MM.1S (cell line): Measurements from ENCODE around the gene NDUFV2.

Experiments
- DNase-seq: peaks from one replicate; pipeline ENCODE4 v3.0.0-alpha.2; 2015
- H2AFZ ChIP-seq: fragments of 300-600 bp; sonication (generic); 2 replicates; pipeline ENCODE4 v1.6.0; 2016; ENCODE audit warnings: antibody characterized with exemption, low read length
- H3F3A ChIP-seq: fragments of 300-600 bp; sonication (generic); 2 replicates; pipeline ENCODE4 v1.6.1; 2016; ENCODE audit warnings: mild to moderate bottlenecking, antibody characterized with exemption, low read length, moderate library complexity, mixed read lengths; ENCODE audit not compliant: insufficient read depth
- H3K27ac ChIP-seq: fragments of 300-600 bp; sonication (generic); 2 replicates; pipeline ENCODE4 v1.5.1; 2016; ENCODE audit warnings: mild to moderate bottlenecking, low read length
- H3K27me3 ChIP-seq: fragments of 300-600 bp; sonication (generic); replicated peaks from 2 replicates; pipeline ENCODE4 v1.6.0; 2016; ENCODE audit warnings: low read length; ENCODE audit not compliant: insufficient read depth
- H3K36me3 ChIP-seq: fragments of 300-600 bp; sonication (generic); replicated peaks from 2 replicates; pipeline ENCODE4 v1.6.1; 2016; ENCODE audit warnings: mild to moderate bottlenecking, low read length, mixed read lengths; ENCODE audit not compliant: insufficient read depth
- H3K4me1 ChIP-seq: fragments of 300-600 bp; sonication (generic); 2 replicates; pipeline ENCODE4 v1.6.1; 2016; ENCODE audit warnings: low read length, mixed read lengths
- H3K4me2 ChIP-seq: fragments of 300-600 bp; sonication (generic); 2 replicates; pipeline ENCODE4 v1.6.0; 2016; ENCODE audit warnings: low read depth, low read length
- H3K4me3 ChIP-seq: fragments of 300-600 bp; sonication (generic); 2 replicates; pipeline ENCODE4 v1.5.1; 2016; ENCODE audit warnings: low read length, mixed read lengths
- H3K79me2 ChIP-seq: fragments of 300-600 bp; sonication (generic); 2 replicates; pipeline ENCODE4 v1.6.1; 2016; ENCODE audit warnings: mixed run types, low read length, mixed read lengths
- H3K9ac ChIP-seq: fragments of 300-600 bp; sonication (generic); 2 replicates; pipeline ENCODE4 v1.6.1; 2016; ENCODE audit warnings: low read length, mixed read lengths
- H3K9me2 ChIP-seq: fragments of 300-600 bp; sonication (generic); replicated peaks from 2 replicates; pipeline ENCODE4 v1.6.1; 2016; ENCODE audit warnings: mild to moderate bottlenecking, low read length, mixed read lengths; ENCODE audit not compliant: insufficient read depth
- H3K9me3 ChIP-seq: fragments of 300-600 bp; sonication (generic); replicated peaks from 2 replicates; pipeline ENCODE4 v1.6.1; 2016; ENCODE audit warnings: mild to moderate bottlenecking, low read length, mixed read lengths; ENCODE audit not compliant: insufficient read depth
- H4K20me1 ChIP-seq: fragments of 300-600 bp; sonication (generic); 2 replicates; pipeline ENCODE4 v1.6.1; 2016; ENCODE audit warnings: mild to moderate bottlenecking, low read length, moderate library complexity, mixed read lengths; ENCODE audit not compliant: insufficient read depth
- CTCF ChIP-seq: fragments of 300-600 bp; sonication (generic); IDR thresholded peaks from 2 replicates; pipeline ENCODE4 v1.5.1; 2016; ENCODE audit warnings: antibody characterized with exemption, low read length, mixed read lengths
- EZH2 ChIP-seq: fragments of 300-600 bp; sonication (generic); optimal IDR thresholded peaks from 2 replicates; pipeline ENCODE3; 2017; ENCODE audit warnings: low read depth, mild to moderate bottlenecking, antibody characterized with exemption, low read length, mixed read lengths
- EZH2phosphoT487 ChIP-seq: fragments of 300-600 bp; sonication (generic); IDR thresholded peaks from 2 replicates; pipeline ENCODE4 v1.6.1; 2018; ENCODE audit warnings: antibody characterized with exemption, low read length

NDUFV2 gene

GRCh38 chr18:9102508-9103375, at the start of gene NDUFV2:
NDUFV2 (plus strand) TSS chr18:9102699; CDS start chr18:9102744, 45 bp downstream.
- TF ChIP-seq EZH2phosphoT487 (no peak), EZH2 (no peak), CTCF (no peak)
- Histone ChIP-seq H3K9me2 (no peaks in the 10 kb centered on the region), H3F3A (peaks cover 43% of the 10 kb centered on the region), H3K9me3 (no peaks in the 10 kb centered on the region), H3K4me2 (peak within 1 kb of the TSS; percentile 76), H4K20me1 (no peaks in the 10 kb centered on the region), H3K4me1 (0 out of 2 replicates have a peak, but pooled peaks cover 4% of the 10 kb centered on the region), H3K79me2 (peaks cover 64% of the 10 kb centered on the region), H2AFZ (peak within 1 kb of the TSS; percentile 27; the same call in 1 of the 2 replicates), H3K4me3 (peak within 1 kb of the TSS; percentile 76), H3K27me3 (no peaks in the 10 kb centered on the region), H3K9ac (peak within 1 kb of the TSS; percentile 97), H3K36me3 (0 out of 2 replicates have a peak, but pooled peaks cover 10% of the 10 kb centered on the region), H3K27ac (peak within 1 kb of the TSS; percentile 87)
- peak; percentile 96 for DNase-seq

- Histone ChIP-seq H3K9me3 (no peaks in the 10 kb centered on the region), H3K9me2 (no peaks in the 10 kb centered on the region), H3K9ac (no peak overlapping the region), H2AFZ (no peak overlapping the region), H3K4me3 (no peak overlapping the region), H3F3A (no peaks in the 10 kb centered on the region), H3K4me1 (peaks cover 11% of the 10 kb centered on the region), H3K4me2 (no peak overlapping the region), H3K79me2 (no peaks in the 10 kb centered on the region), H3K27ac (no peak overlapping the region), H3K27me3 (no peaks in the 10 kb centered on the region), H3K36me3 (no peaks in the 10 kb centered on the region), H4K20me1 (no peaks in the 10 kb centered on the region)
- no peak for DNase-seq
- TF ChIP-seq CTCF = no peak
Observed at GRCh38 chr18:9053814-9054213, 48.7 kb upstream of the NDUFV2 start.

- H3K27me3 ChIP-seq = no peaks in the 10 kb centered on the region
- H3K79me2 ChIP-seq = no peaks in the 10 kb centered on the region
- H3K9me3 ChIP-seq = no peaks in the 10 kb centered on the region
- no peaks in the 10 kb centered on the region for H3F3A ChIP-seq
- peak overlapping the region; percentile 14; the same call in 1 of the 2 replicates for H3K9ac ChIP-seq
- TF ChIP-seq CTCF = peak; percentile 43
- TF ChIP-seq EZH2phosphoT487 = no peak
- H3K9me2 ChIP-seq = no peaks in the 10 kb centered on the region
- no peaks in the 10 kb centered on the region for H4K20me1 ChIP-seq
- no peaks in the 10 kb centered on the region for H3K36me3 ChIP-seq
- H3K4me1 ChIP-seq = peaks cover 11% of the 10 kb centered on the region
- peak; percentile 39 for DNase-seq
- peak overlapping the region; percentile 64 for H3K4me2 ChIP-seq
- H3K4me3 ChIP-seq = peak overlapping the region; percentile 20; the same call in 1 of the 2 replicates
- H3K27ac ChIP-seq = peak overlapping the region; percentile 30; the same call in 1 of the 2 replicates
- H2AFZ ChIP-seq = peak overlapping the region; percentile 37
Observed at GRCh38 chr18:9055185-9055584, 47.3 kb upstream of the NDUFV2 start.
